Liver (tissue), 9 donors: ENCODE data around the gene ARL5A. TPM values are rescaled to one million over a fixed set of nuclear protein-coding genes. Genes with fewer than 3 reads are reported as not detected.

Experiments used
- DNase-seq: peaks from one replicate; pipeline ENCODE4 v3.0.0-alpha.2; 2017; ENCODE audit warnings: low spot score
- H3K27ac ChIP-seq, 2 donors: one replicate each; pipeline ENCODE4 v1.7.0; 2013; ENCODE audit warnings: inconsistent platforms in 2 of 2, low read length in 2 of 2, control low read depth in 1 of 2, low read depth in 1 of 2, mild to moderate bottlenecking in 1 of 2
- H3K27me3 ChIP-seq, 4 donors: one replicate each; pipeline versions ENCODE4 v1.6.1 to v1.7.0; 2013; ENCODE audit warnings: low read length in 3 of 4, inconsistent platforms in 1 of 4, mild to moderate bottlenecking in 1 of 4, moderate library complexity in 1 of 4; ENCODE audit not compliant: control insufficient read depth in 4 of 4, insufficient read depth in 4 of 4
- H3K36me3 ChIP-seq, 4 donors: one replicate each; pipeline versions ENCODE4 v1.6.1 to v1.7.0; 2013; ENCODE audit warnings: low read length in 3 of 4, mild to moderate bottlenecking in 3 of 4, low read depth in 1 of 4, moderate library complexity in 1 of 4; ENCODE audit not compliant: control insufficient read depth in 4 of 4, insufficient read depth in 3 of 4
- H3K4me1 ChIP-seq, 4 donors: one replicate each; pipeline versions ENCODE4 v1.6.1 to v1.7.0; 2013; ENCODE audit warnings: low read length in 3 of 4, mild to moderate bottlenecking in 3 of 4, moderate library complexity in 1 of 4; ENCODE audit not compliant: control insufficient read depth in 4 of 4, insufficient read depth in 4 of 4
- H3K4me3 ChIP-seq, 3 donors: one replicate each; pipeline versions ENCODE4 v1.6.1 to v1.7.0; 2013; ENCODE audit warnings: low read length in 3 of 3, control low read depth in 1 of 3, low read depth in 1 of 3, mild to moderate bottlenecking in 1 of 3
- H3K9ac ChIP-seq, 2 donors: one replicate each; pipeline ENCODE4 v1.7.0; 2013; ENCODE audit warnings: low read length in 2 of 2, mild to moderate bottlenecking in 2 of 2, moderate library complexity in 2 of 2, control low read depth in 1 of 2, low read depth in 1 of 2
- H3K9me3 ChIP-seq, 4 donors: one replicate each; pipeline versions ENCODE4 v1.6.1 to v1.7.0; 2013; ENCODE audit warnings: low read length in 3 of 4; ENCODE audit not compliant: control insufficient read depth in 4 of 4
- CTCF ChIP-seq: fragments of 150-350 bp; IDR thresholded peaks from 2 replicates; pipeline ENCODE4 v1.5.1; 2017; ENCODE audit warnings: improper control_type of control experiment, low read depth, low read length; ENCODE audit not compliant: missing input control
- EGR1 ChIP-seq, 2 donors: IDR thresholded peaks; 2 replicates each; pipeline ENCODE4 v1.6.1; 2016 to 2018; ENCODE audit warnings: antibody characterized with exemption in 2 of 2, low read depth in 2 of 2
- FOXA1 ChIP-seq: IDR thresholded peaks from 2 replicates; pipeline ENCODE4 v1.6.1; 2016; ENCODE audit warnings: antibody characterized with exemption
- GABPA ChIP-seq, 2 donors: IDR thresholded peaks in 1 of 2; conservative IDR thresholded peaks in 1 of 2; 2 replicates each; pipeline ENCODE4 v1.6.1; 2016; ENCODE audit warnings: antibody characterized with exemption in 2 of 2, mild to moderate bottlenecking in 1 of 2, moderate library complexity in 1 of 2
- HNF4A ChIP-seq, 2 donors: conservative IDR thresholded peaks; 2 replicates each; pipeline ENCODE4 v1.6.1; 2016; ENCODE audit warnings: antibody characterized with exemption in 2 of 2, mild to moderate bottlenecking in 2 of 2
- HNF4G ChIP-seq: IDR thresholded peaks from 2 replicates; pipeline ENCODE4 v1.6.1; 2016; ENCODE audit warnings: antibody characterized with exemption
- MAX ChIP-seq: IDR thresholded peaks from 2 replicates; pipeline ENCODE4 v1.6.1; 2016; ENCODE audit warnings: antibody characterized with exemption
- NR2F2 ChIP-seq: IDR thresholded peaks from 2 replicates; pipeline ENCODE4 v1.6.1; 2016; ENCODE audit warnings: antibody characterized with exemption
- RAD21 ChIP-seq, 2 donors: IDR thresholded peaks; 2 replicates each; pipeline ENCODE4 v1.6.1; 2016; ENCODE audit warnings: antibody characterized with exemption in 2 of 2, mild to moderate bottlenecking in 2 of 2
- REST ChIP-seq: IDR thresholded peaks from 2 replicates; pipeline ENCODE4 v1.6.1; 2016; ENCODE audit warnings: antibody characterized with exemption, mild to moderate bottlenecking
- RXRA ChIP-seq, 2 donors: IDR thresholded peaks; 2 replicates each; pipeline ENCODE4 v1.6.1; 2017 to 2018; ENCODE audit warnings: antibody characterized with exemption in 2 of 2, mild to moderate bottlenecking in 1 of 2
- YY1 ChIP-seq: IDR thresholded peaks from 2 replicates; pipeline ENCODE4 v1.6.1; 2016; ENCODE audit warnings: antibody characterized with exemption, mild to moderate bottlenecking
- ZBTB33 ChIP-seq: IDR thresholded peaks from 2 replicates; pipeline ENCODE4 v1.6.1; 2016; ENCODE audit warnings: antibody characterized with exemption
- WGBS: extraction: QIAGEN DNeasy Blood & Tissue Kit; methylation state at CpG from one replicate; pipeline ENCODE4 v1.1.7; 2013; 5-methylcytosine and 5-hydroxymethylcytosine counted together
- polyA plus RNA-seq, 2 donors: library from polyadenylated mRNA; stranded (reverse) in 1 of 2; unstranded in 1 of 2; fragments of 200-250 nt in 1 of 2; fragments of >200 nt in 1 of 2; fragmentation: Nextera tagmentation in 1 of 2; extraction: Ambion mirVana in 1 of 2; gene quantifications; one replicate each; pipeline versions ENCODE4 v1.2.1 to v1.2.3, GENCODE V29; 2013 to 2015
- total RNA-seq, 2 donors: library from RNA; depleted of rRNA; stranded (reverse); fragments of >200 nt; gene quantifications; one replicate each; pipeline ENCODE4 v1.2.3, GENCODE V29; 2014
- donor health status: healthy.
- donor health status: healthy.
- donor health status: healthy.
- donor health status: healthy.
- donor health status: healthy.

The ARL5A gene
- total and polyA plus RNA-seq, 4 donors = 9.0 to 41.6 (median 18.0) TPM

GRCh38 chr2:151754253-151754897, 73.8 kb downstream of the ARL5A start:
- H3K9ac ChIP-seq = no peak overlapping the region
- H3K4me3 ChIP-seq = no peak overlapping the region
- no peaks in the 10 kb centered on the region for H3K36me3 ChIP-seq
- no peaks in the 10 kb centered on the region for H3K9me3 ChIP-seq
- 96% methylated on average over 1 of the region's 1 CpG for WGBS
- DNase-seq = no peak
- TF ChIP-seq HNF4A (conservative IDR thresholded peaks at IDR 0.05) = no peak
- TF ChIP-seq EGR1 (IDR thresholded peaks at IDR 0.05; ENCODE audit: low read depth in 2 of 2) = no peak
- TF ChIP-seq YY1 = no peak
- TF ChIP-seq FOXA1 = no peak
- TF ChIP-seq HNF4G = no peak
- no peak for TF ChIP-seq NR2F2
- no peak for TF ChIP-seq REST
- no peak for TF ChIP-seq MAX
- no peak for TF ChIP-seq RAD21 (IDR thresholded peaks at IDR 0.05)
- no peak for TF ChIP-seq ZBTB33
- TF ChIP-seq RXRA (IDR thresholded peaks at IDR 0.05) = no peak
- TF ChIP-seq CTCF = no peak
- H3K27me3 ChIP-seq = no peaks in the 10 kb centered on the region
- no peak overlapping the region for H3K27ac ChIP-seq
- H3K4me1 ChIP-seq = no peaks in the 10 kb centered on the region

GRCh38 chr2:151753540-151753939, 74.7 kb downstream of the ARL5A start:
- H3K4me3 ChIP-seq = no peak overlapping the region
- no peak overlapping the region for H3K9ac ChIP-seq
- H3K27ac ChIP-seq = no peak overlapping the region
- no peak for DNase-seq
- TF ChIP-seq GABPA (IDR thresholded peaks at IDR 0.05 in 1 of 2, conservative IDR thresholded peaks at IDR 0.05 in 1 of 2) = no peak
- TF ChIP-seq CTCF = no peak
- no peaks in the 10 kb centered on the region for H3K36me3 ChIP-seq
- no peaks in the 10 kb centered on the region for H3K9me3 ChIP-seq
- no peaks in the 10 kb centered on the region for H3K4me1 ChIP-seq
- H3K27me3 ChIP-seq = no peaks in the 10 kb centered on the region
